ENCODE measurements around the gene URM1.

URM1 gene

DNA sequence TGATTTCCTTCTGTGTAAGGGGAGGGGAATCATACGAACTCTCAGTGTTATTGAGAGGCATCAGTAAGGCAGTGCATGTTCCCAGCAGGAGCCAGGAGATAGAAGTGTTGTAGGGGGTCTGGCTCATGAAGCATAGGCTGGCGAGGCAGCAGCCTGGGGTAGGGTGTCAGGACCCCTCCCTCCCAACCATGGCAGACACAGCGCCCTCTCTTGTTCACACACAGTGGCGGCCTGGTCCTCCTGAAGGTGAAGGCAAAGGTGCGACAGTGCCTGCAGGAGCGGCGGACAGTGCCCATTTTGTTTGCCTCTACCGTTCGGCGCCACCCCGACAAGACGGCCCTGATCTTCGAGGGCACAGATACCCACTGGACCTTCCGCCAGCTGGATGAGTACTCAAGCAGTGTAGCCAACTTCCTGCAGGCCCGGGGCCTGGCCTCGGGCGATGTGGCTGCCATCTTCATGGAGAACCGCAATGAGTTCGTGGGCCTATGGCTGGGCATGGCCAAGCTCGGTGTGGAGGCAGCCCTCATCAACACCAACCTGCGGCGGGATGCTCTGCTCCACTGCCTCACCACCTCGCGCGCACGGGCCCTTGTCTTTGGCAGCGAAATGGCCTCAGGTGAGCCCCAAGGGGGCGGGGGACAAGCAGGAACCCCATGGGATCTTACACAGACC lies 26.1 kb upstream of the URM1 start:
- no peak for TF ChIP-seq CEBPB (IDR thresholded peaks at IDR 0.05)
- no peak for TF ChIP-seq EP300 (IDR thresholded peaks at IDR 0.05; ENCODE audit: borderline replicate concordance)
- no peak for TF ChIP-seq TAF1 (IDR thresholded peaks at IDR 0.05; ENCODE audit: low read depth)
- TF ChIP-seq EGR1 (IDR thresholded peaks at IDR 0.05): no peak
- TF ChIP-seq, protein P1, sequence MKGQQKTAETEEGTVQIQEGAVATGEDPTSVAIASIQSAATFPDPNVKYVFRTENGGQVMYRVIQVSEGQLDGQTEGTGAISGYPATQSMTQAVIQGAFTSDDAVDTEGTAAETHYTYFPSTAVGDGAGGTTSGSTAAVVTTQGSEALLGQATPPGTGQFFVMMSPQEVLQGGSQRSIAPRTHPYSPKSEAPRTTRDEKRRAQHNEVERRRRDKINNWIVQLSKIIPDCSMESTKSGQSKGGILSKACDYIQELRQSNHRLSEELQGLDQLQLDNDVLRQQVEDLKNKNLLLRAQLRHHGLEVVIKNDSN (IDR thresholded peaks at IDR 0.05): no peak
- TF ChIP-seq RAD21 (IDR thresholded peaks at IDR 0.05; ENCODE audit: low read depth): no peak
- TF ChIP-seq FOXM1 (IDR thresholded peaks at IDR 0.05; ENCODE audit: borderline replicate concordance, low read depth): no peak
- no peak for TF ChIP-seq REST (IDR thresholded peaks at IDR 0.05; ENCODE audit: low read depth)
- TF ChIP-seq TCF12 (IDR thresholded peaks at IDR 0.05; ENCODE audit: low read depth): no peak
- TF ChIP-seq, protein P2, sequence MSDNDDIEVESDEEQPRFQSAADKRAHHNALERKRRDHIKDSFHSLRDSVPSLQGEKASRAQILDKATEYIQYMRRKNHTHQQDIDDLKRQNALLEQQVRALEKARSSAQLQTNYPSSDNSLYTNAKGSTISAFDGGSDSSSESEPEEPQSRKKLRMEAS (IDR thresholded peaks at IDR 0.05): no peak
- TF ChIP-seq YY1 (IDR thresholded peaks at IDR 0.05; ENCODE audit: low read depth): no peak
- TF ChIP-seq TEAD4 (IDR thresholded peaks at IDR 0.05): no peak
- TF ChIP-seq ZBTB7A (IDR thresholded peaks at IDR 0.05; ENCODE audit: low read depth): no peak
- TF ChIP-seq CREB1 (IDR thresholded peaks at IDR 0.05; ENCODE audit: low read depth): no peak
- no peak for TF ChIP-seq NFIC (IDR thresholded peaks at IDR 0.05)

GRCh38 chr9:128349125-128349524 lies 22.0 kb upstream of the URM1 start:
- TF ChIP-seq TEAD4 (IDR thresholded peaks at IDR 0.05): no peak
- no peak for TF ChIP-seq NFIC (IDR thresholded peaks at IDR 0.05)
- TF ChIP-seq TCF12 (IDR thresholded peaks at IDR 0.05; ENCODE audit: low read depth): no peak
- no peak for TF ChIP-seq RAD21 (IDR thresholded peaks at IDR 0.05; ENCODE audit: low read depth)
- TF ChIP-seq TAF1 (IDR thresholded peaks at IDR 0.05; ENCODE audit: low read depth): no peak
- TF ChIP-seq EP300 (IDR thresholded peaks at IDR 0.05; ENCODE audit: borderline replicate concordance): no peak
- TF ChIP-seq FOXM1 (IDR thresholded peaks at IDR 0.05; ENCODE audit: borderline replicate concordance, low read depth): no peak
- TF ChIP-seq, protein P2 (IDR thresholded peaks at IDR 0.05): no peak
- no peak for TF ChIP-seq CEBPB (IDR thresholded peaks at IDR 0.05)

GRCh38 chr9:128349772-128350171 lies 21.4 kb upstream of the URM1 start:
- TF ChIP-seq TAF1 (IDR thresholded peaks at IDR 0.05; ENCODE audit: low read depth): no peak
- TF ChIP-seq REST (IDR thresholded peaks at IDR 0.05; ENCODE audit: low read depth): no peak
- no peak for TF ChIP-seq YY1 (IDR thresholded peaks at IDR 0.05; ENCODE audit: low read depth)
- TF ChIP-seq EGR1 (IDR thresholded peaks at IDR 0.05): no peak
- TF ChIP-seq EP300 (IDR thresholded peaks at IDR 0.05; ENCODE audit: borderline replicate concordance): no peak
- TF ChIP-seq, protein P2 (IDR thresholded peaks at IDR 0.05): no peak
- TF ChIP-seq TCF12 (IDR thresholded peaks at IDR 0.05; ENCODE audit: low read depth): no peak
- no peak for TF ChIP-seq CEBPB (IDR thresholded peaks at IDR 0.05)
- TF ChIP-seq FOXM1 (IDR thresholded peaks at IDR 0.05; ENCODE audit: borderline replicate concordance, low read depth): no peak
- no peak for TF ChIP-seq ZBTB7A (IDR thresholded peaks at IDR 0.05; ENCODE audit: low read depth)
- no peak for TF ChIP-seq RAD21 (IDR thresholded peaks at IDR 0.05; ENCODE audit: low read depth)
- no peak for TF ChIP-seq CREB1 (IDR thresholded peaks at IDR 0.05; ENCODE audit: low read depth)
- no peak for TF ChIP-seq NFIC (IDR thresholded peaks at IDR 0.05)
- TF ChIP-seq TEAD4 (IDR thresholded peaks at IDR 0.05): no peak
- TF ChIP-seq, protein P1 (IDR thresholded peaks at IDR 0.05): no peak

DNA sequence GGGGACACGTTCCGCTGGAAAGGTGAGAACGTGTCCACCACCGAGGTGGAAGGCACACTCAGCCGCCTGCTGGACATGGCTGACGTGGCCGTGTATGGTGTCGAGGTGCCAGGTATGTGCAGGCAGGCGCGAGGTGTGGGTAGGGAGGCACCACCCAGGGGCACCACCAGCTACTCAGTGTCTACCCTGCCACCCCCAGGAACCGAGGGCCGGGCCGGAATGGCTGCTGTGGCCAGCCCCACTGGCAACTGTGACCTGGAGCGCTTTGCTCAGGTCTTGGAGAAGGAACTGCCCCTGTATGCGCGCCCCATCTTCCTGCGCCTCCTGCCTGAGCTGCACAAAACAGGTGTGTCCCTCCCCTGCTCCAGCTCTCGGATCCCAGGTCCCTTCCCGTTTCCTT lies 15.7 kb upstream of the URM1 start:
- no peak for TF ChIP-seq TEAD4 (IDR thresholded peaks at IDR 0.05)
- TF ChIP-seq TCF12 (IDR thresholded peaks at IDR 0.05; ENCODE audit: low read depth): no peak
- TF ChIP-seq FOXM1 (IDR thresholded peaks at IDR 0.05; ENCODE audit: borderline replicate concordance, low read depth): no peak
- TF ChIP-seq EGR1 (IDR thresholded peaks at IDR 0.05): no peak
- TF ChIP-seq ZBTB7A (IDR thresholded peaks at IDR 0.05; ENCODE audit: low read depth): no peak
- no peak for TF ChIP-seq YY1 (IDR thresholded peaks at IDR 0.05; ENCODE audit: low read depth)
- no peak for TF ChIP-seq REST (IDR thresholded peaks at IDR 0.05; ENCODE audit: low read depth)
- TF ChIP-seq RAD21 (IDR thresholded peaks at IDR 0.05; ENCODE audit: low read depth): no peak
- TF ChIP-seq CEBPB (IDR thresholded peaks at IDR 0.05): no peak
- TF ChIP-seq EP300 (IDR thresholded peaks at IDR 0.05; ENCODE audit: borderline replicate concordance): no peak
